ENCODE measurements around the gene UBTD1.

UBTD1 gene

GRCh38 chr10:97589479-97589878 is 90.8 kb downstream of the UBTD1 start, which contains the start of gene C10orf62:
Gene C10orf62, plus strand, starts transcription at chr10:97589721. Its CDS starts 177 bp downstream, at chr10:97589898.
- H3K27ac ChIP-seq: no peak within 1 kb of the TSS
- TF ChIP-seq CTCF (conservative IDR thresholded peaks at IDR 0.05): no peak

GRCh38 chr10:97590082-97590747 is 91.5 kb downstream of the UBTD1 start:
- H3K27ac ChIP-seq: no peak overlapping the region
- no peak for TF ChIP-seq CTCF (conservative IDR thresholded peaks at IDR 0.05)

- TF ChIP-seq CTCF (conservative IDR thresholded peaks at IDR 0.05): no peak
Observed at GRCh38 chr10:97590748-97591495, 92.2 kb downstream of the UBTD1 start.

GRCh38 chr10:97593421-97593820 is 94.7 kb downstream of the UBTD1 start:
- TF ChIP-seq CTCF (conservative IDR thresholded peaks at IDR 0.05): no peak
- H3K27ac ChIP-seq: no peak overlapping the region

More at GRCh38 chr10:97590748-97591495, 92.2 kb downstream of the UBTD1 start:
- no peak overlapping the region for H3K27ac ChIP-seq

GRCh38 chr10:97596101-97597082 is 97.7 kb downstream of the UBTD1 start:
- no peak overlapping the region for H3K27ac ChIP-seq
- TF ChIP-seq CTCF (conservative IDR thresholded peaks at IDR 0.05): no peak

- TF ChIP-seq CTCF (conservative IDR thresholded peaks at IDR 0.05): no peak
Observed at GRCh38 chr10:97597778-97598177, 99.1 kb downstream of the UBTD1 start.

More at GRCh38 chr10:97597778-97598177, 99.1 kb downstream of the UBTD1 start:
- H3K27ac ChIP-seq: no peak overlapping the region
